ENCODE data around the gene RPS19BP1.
"Not testable (repeated sequence)": the region's sequence is repeated elsewhere in the genome, so short reads cannot be mapped to it uniquely, and the experiment has no call there.

The RPS19BP1 gene

DNA sequence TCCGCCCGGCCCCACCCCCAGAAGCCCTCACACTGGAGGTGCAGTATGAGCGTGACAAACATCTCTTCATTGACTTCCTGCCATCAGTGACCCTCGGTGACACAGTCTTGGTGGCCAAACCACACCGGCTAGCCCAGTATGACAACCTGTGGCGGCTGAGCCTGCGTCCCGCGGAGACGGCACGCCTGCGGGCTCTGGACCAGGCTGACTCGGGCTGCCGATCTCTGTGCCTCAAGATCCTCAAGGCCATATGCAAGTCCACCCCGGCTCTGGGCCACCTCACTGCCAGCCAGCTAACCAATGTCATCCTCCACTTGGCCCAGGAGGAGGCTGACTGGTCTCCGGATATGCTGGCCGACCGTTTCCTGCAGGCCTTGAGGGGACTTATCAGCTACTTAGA, 18.8 kb downstream of the RPS19BP1 start:
- no peak for DNase-seq (ENCODE audit: low spot score)

DNA sequence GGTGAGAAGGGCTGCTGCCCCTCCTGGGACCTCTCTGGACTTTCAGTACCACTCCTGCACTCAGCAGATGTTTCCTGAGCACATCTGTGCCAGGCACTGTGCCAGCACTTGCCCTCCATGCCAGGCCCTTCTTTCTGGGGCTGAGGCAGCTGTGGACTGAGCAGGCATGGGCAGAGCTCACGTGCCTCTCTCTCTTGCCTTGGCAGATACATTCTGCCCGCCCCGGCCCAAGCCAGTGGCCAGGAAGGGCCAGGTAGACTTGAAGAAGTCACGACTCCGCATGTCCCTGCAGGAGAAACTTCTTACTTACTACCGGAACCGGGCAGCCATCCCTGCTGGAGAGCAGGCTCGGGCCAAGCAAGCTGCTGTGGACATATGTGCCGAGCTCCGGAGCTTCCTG, 20.5 kb downstream of the RPS19BP1 start:
- no peak for DNase-seq (ENCODE audit: low spot score)

DNA sequence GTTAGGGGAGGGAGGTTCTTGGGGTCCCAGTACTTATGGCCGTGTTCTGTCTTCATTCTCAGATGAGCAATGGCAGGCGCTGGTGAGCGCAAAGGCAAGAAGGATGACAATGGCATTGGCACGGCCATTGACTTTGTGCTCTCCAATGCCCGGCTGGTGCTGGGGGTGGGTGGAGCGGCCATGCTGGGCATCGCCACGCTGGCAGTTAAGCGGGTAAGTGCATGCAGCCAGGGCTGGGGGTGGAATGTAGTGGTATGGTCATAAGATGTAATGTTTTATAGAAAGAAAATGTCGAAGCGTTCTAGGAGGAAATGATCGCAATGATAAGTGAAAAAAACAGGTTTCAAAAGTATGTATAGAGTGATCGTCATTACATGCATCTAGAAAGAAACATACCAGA, 21.3 kb downstream of the RPS19BP1 start:
- no peak for DNase-seq (ENCODE audit: low spot score)

DNA sequence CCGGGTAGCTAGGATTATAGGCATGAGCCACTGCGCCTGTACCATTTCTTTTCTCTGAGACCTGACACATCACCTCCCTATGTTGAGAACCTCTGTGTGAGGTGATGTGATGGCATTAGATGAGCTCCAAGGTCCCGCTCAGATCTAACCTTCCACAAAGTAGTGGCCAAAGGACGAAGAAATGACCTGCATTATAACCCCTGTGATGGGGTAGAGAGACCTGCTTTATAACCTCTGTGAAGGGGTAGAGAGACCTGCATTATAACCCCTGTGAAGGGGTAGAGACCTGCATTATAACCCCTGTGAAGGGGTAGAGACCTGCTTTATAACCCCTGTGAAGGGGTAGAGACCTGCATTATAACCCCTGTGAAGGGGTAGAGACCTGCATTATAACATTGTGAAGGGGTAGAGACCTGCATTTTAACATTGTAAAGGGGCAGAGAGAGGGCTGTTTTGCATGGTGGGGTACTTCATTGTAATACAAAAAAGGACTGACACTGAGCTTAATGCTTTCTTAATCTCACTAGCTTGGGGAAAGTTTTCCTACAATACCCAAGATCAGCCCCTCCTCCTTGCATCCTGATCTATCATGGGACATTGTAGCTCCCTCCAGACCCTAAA, 21.9 kb downstream of the RPS19BP1 start:
- no peak for DNase-seq (ENCODE audit: low spot score)

DNA sequence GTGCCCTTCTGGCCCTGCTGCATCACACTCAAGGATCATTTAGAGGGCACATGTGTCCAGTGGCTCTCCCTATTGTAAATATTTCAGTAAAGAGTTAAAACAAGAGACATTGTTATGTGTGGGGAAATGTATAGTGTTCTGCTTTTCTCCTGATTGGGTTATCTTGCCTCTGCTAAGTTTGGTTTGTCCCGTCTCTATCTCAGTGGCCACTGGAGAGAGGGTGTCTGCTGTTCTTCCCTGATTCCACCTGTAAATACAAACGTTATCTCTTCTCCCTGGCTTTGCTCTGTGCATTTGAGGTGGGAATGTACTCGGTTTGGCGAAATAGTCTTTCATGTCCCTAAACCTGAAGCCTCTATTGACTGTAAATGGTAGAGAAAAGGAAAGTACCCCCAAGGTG, 24.2 kb downstream of the RPS19BP1 start:
- no peak for DNase-seq (ENCODE audit: low spot score)

DNA sequence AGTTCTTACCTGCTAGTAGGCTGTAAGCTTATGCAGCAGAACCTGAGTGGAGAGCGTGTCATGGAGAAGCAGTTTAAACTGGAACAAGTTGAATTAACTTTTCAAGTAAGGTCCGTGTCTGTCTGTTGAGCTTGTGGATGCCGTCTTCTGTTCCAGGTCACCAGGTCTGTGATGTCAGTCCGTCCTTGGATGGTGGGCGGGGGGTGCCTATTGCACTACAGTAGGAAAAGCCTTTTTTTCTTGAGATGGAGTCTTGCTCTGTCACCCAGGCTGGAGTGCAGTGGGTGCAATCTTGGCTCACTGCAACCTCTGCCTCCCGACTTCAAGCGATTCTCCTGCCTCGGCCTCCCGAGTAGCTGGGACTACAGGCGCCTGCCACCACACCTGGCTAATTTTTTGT, 25.5 kb downstream of the RPS19BP1 start:
- not testable (repeated sequence) for DNase-seq (ENCODE audit: low spot score)

DNA sequence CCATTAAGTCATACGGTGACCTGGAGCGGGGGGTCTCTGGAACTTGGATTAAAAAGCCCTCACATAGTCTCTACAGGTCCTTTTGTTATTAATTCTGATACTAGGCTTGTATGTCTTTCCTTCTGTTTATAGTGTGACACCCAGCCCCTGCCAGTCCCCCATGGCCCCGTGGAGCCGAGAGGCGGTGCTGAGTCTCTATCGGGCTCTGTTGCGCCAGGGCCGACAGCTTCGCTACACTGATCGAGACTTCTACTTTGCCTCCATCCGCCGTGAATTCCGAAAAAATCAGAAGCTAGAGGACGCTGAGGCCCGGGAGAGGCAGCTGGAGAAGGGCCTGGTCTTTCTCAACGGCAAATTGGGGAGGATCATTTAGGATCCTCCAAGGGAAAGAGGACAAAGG, 28.5 kb downstream of the RPS19BP1 start:
- DNase-seq (ENCODE audit: low spot score) = no peak

DNA sequence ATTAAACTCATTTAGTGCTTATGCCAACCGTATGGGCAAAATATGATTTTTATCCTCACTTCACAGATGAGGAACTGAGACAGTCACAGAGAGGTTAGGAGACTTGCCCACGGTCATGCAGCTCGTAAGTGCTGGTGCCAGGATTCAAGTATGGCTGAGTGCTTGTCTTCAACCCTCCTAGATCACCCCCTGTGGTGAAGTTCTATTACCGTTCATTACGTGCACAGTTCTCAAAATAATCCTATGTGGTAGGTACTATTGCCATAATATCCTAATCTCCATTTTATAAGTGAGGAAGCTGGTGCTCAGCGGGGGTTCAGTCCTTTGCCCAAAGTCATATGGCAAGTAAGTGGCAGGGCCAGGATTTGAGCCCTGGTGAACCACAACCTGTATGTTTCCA, 28.9 kb downstream of the RPS19BP1 start:
- DNase-seq (ENCODE audit: low spot score) = no peak

DNA sequence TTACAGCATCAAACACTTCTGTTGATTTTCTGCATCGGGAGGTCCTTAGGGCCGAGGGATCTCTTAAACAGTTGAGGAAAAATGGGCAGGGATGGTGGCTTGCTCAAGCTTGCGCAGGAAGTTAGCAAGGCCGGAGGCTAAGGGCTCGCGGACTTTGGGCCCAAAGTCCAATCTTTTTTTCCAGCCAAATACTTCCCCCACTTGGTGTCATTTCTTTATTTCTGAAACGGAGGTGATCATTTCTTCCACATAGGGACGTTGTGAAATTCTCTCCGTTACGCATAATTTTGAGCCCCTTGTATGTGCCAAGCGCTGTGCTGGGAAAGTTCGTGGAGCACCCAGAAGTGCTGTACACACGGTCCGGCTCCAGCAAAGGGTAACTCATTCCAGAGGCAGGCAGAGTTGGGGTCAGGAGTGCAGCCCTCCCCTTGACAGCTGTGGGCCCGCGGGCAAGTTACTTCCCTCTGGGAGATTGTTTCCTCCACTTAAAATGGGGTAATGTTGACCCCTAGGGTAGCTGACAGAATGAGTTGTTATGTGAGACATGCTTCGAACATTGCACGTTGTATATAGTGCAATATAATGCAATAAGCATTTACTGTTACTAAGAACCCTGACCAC, 29.6 kb downstream of the RPS19BP1 start:
- DNase-seq (ENCODE audit: low spot score) = no peak

DNA sequence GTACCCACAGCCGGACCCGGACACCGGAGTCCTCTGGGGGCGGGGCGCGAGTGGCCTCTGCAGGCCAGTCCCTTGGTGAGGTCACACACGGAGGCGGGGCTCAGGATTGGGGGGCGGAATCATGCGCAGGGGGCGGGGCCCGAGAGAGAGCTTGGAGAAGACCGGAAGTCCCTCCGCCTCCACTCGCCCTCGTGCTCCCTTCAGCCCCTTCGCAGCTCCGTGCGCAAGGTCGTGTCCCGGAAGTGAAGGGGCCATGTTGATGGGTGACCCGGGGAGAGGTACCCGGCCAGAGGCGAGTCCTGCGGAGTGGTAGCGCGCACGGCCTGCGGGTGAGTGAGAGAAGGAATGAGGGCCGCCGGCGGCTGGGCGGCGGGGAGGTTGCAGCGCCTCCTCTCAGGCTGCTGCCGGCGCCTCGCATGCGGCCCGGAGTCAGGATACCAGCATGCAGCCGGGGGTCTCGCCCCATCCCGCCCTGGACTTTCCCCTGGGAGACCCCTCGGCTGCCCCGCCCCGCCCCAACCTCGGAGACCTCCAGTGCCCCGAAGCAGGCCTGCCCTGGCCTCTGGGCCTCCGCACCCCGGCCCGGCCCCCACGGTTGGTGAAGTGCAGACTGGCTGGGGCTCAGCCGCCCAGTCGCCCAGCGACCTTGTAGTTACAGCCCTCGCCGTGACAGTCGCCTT, 30.3 kb downstream of the RPS19BP1 start, which contains the start of gene MIEF1:
TSS of gene MIEF1 (plus strand) at position 182 of the 680 bp plus-strand sequence. CDS start 9,005 bp downstream, outside the sequence.
- DNase-seq (ENCODE audit: low spot score) = peak; percentile 90

DNA sequence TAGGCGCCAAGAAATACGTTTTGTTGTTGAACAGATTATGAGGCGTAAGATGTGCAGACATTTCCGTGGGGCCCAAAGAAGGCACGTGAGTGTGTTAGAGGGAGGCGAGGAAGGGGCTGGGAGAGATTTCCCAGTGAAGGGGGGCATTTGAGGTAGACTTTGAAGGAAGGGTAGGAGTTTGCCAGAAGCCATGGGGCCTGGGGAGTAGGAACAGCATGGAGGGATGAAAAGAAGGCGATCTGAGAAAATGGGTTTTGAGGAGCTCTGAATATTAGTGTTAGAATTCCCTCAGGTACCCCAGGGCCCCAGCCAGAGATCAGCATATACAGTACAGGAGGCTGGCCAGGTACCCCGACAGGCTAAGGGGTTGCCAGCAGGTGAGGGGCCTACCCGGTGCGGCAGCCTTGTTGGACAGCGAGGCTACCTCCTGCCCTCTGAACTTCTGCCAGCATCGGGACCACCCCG, 30.9 kb downstream of the RPS19BP1 start:
- no peak for DNase-seq (ENCODE audit: low spot score)

DNA sequence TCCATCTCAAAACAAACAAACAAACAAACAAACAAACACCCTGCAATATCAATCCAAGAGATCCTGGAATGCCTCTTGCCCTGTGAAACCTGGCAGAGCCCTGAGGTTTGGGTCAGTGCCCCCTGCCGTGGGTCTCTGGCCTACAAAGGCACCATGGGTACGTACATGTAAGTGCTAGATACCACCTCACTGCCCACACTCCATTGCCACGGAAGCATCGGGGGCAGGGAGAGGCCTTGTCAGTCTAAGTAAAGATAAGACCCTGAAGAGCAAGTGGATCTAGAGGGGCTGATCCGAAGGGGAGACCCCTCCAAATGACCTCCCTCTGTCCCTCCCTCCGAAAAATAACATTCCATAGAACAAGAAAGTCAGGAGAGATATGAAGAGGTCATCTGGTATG, 32.4 kb downstream of the RPS19BP1 start:
- no peak for DNase-seq (ENCODE audit: low spot score)

DNA sequence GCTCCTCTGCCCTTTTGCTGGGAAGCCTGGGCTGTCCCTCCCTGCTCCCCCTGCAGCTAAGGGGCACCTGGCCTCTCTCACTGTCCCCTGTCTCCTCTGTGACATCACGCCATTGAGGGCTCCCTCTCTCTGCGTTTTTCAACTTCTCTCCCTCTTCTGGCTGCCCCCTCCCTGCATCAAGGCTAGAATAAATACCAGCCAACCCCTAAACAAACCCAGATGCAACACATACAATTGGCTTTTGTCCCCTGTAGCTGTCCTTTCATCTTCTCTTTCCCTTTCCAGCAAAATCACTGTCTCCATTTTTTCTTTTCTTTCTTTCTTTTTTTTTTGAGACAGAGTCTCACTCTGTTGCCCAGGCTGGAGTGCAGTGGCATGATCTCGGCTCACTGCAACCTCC, 33.7 kb downstream of the RPS19BP1 start:
- no peak for DNase-seq (ENCODE audit: low spot score)

DNA sequence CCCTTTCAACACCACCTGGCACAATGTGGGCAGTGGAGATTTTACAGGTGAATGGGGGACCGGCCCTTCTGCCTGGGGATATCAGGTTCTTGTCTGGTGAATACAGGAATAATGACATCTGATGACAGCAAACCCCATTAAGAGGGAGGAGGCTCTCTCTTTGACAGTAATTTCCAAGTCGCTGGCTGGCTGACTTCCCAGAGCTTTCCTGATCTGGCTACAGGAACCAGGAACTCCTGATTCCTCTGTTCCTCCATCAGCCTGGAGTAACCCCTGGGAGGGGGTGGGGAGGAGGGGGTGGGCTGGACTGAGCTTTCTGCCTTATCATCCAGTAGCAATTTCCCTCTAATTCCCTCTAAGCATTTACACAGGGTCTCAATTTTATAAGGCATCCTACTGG, 34.2 kb downstream of the RPS19BP1 start:
- DNase-seq (ENCODE audit: low spot score) = no peak

DNA sequence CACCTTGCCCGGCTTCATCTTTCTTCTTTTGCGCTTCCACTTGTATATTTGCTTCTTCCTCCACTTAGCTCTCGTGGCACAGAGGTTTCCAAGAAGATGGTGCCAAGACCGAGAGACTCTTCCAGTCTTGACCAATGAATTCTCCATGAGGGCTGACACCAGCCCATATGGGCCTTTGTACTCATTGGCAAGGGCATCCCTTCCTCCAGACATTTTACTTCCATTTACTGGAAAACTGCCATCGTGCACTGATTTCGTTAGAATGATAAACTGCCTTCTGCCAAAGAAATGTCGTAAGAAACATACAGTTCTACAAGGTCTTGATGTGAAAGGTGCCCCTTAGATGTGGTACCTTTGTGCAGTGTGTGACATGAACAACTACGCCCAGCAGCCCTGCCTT, 35.1 kb downstream of the RPS19BP1 start:
- no peak for DNase-seq (ENCODE audit: low spot score)

DNA sequence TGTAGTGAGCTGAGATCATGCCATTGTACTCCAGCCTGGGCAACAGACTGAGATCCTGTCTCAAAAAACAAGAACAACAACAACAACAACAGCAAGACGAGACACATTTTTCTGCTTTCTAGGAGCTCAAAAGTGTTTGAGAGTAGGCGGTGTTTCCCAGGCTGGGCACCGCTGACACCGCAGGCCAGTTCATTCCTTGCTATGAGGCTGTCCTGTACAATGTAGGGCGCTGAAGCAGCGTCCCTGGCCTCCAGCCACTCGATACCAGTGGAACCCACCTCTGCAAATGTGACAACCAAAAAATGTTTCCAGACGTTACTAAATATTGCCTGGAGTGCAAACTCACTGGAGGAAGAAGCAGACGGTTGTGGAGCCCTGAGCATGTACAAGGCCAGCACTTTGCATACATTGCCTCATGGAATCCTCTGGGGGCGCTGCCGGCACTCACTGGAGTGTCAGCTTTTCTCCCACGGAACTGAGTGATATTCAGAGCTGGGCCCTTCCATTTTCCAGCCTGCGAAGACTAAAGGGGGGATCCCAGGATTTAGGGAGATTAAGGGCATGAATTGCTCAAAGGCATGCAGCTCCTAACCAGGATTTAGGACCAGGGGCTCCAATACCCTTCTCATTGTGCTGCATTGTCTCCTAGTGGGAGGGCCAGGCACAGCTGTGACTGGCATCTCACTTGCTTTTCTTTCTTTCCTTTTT, 36.3 kb downstream of the RPS19BP1 start:
- DNase-seq (ENCODE audit: low spot score) = no peak

DNA sequence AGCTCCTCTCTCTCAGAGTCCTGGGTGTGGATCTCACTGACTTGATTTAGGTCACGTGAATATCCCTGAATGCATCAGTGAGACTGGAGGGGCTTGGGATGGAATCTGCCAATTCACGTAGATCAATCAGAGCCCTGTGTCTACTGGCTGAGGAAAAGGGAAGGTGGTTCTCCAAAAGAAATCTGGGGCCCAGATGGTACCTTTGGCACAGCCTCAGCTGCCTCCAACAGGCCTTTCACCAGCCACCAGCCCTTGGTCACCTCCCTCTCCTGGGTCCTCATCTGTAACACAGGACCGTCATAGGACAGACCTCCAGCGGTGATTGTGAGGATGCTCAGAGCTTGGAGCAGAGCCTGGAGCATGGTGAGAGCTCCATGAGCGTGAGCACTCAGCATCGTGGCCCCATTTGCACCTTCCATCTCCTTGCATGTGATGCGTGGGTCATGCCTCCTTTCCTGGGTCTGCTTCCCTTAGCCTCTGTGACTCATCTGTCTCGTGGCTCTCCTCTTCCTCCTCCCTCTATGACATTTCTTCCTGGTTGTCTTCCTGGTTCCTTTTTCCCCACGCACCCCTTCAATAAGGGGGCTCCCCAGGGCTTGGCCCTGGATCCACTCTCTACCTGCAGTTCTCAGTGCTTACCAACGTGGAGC, 38.0 kb downstream of the RPS19BP1 start:
- no peak for DNase-seq (ENCODE audit: low spot score)

DNA sequence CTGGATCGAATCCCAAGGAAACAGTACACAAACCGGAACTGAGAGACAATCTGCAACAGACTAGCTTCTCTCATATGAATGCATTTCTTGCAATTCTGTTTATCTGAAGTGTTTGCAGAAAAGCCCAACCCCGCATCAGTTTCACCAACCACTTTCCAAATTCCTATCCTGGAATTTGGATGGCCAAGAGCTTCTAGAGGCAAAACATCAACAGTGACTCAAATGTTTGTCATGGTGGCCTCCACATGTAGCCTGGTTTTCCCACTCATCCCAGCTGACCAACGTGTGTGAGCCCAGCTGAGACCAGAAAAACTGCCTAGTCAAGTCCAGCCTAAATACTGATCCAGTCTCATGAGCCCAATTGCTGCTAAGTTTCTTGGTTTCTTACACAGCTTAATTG, 38.8 kb downstream of the RPS19BP1 start:
- no peak for DNase-seq (ENCODE audit: low spot score)

DNA sequence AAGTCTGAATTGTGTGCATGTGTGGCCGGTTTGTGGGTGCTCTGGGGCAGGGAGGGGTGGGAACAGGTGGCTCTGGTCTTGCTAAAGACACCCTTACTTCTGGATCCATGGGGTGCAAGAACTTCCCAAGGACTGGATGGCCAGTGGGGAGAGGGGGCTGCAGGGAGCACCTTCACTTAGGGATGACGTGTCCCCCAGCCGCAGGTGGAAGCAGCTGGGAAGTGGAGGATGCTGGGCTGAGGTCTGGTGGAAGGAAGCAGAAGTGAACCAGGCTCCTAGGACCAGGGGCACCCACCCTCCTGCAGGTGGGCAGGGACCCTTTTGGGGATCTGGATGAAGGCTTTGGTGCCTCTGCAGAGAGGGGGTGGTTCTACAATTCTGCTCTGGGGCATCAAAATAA, 40.4 kb downstream of the RPS19BP1 start:
- no peak for DNase-seq (ENCODE audit: low spot score)

DNA sequence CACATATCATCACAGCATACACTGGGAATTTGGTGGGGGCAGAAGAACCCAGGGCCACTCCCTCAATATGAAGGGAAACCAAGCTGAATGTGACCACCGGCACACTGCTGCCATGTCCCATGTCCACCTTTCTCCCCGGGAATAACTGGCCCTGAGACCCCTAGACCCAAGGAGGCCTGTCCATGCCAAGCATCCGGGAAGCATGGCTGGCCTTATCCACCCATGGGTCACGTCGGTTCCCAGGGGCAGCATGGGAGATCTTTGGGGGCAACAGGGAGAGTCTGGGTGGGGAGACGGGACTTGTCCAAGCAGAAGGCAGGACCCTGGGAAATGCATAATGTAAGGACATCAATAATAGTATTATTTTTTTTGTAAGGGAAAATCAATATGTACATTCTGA, 40.9 kb downstream of the RPS19BP1 start:
- DNase-seq (ENCODE audit: low spot score) = no peak

DNA sequence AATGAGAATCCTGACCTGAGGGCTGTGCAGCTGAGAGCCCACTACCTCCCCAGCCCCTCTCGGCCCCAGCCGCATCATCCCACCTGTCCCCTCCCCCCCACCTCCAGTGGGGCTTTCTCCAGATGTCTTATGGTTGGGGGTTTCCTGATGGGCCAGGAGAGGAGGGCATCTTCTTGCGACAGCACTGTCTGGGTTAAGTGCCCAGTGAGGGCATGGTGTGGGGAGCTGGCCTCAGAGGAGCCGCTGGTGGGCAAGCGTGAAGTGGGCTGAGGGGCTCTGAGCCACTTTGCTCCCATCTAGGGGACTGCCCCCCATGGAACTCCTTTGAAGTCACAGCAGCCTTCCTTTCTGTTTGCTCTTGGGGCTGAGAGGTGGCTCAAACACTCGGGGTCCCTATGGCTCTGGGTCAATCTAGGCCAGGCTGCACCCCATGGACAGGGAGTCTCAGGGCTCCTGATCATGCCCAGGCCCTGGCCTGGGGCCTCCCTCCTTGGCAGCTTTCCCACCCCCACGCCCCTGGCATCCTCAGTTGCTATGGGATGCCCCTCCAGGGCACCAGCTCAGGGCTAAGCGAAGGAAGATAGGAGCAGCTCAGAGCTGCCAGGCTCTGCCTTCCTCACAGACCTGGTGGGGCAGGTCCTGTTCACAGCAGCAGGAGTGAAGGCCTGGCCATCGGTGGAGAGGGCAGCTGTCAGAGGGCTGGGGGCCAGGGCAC, 41.4 kb downstream of the RPS19BP1 start:
- no peak for DNase-seq (ENCODE audit: low spot score)

Data from kidney capillary endothelial cell (primary cell).